IMR-90 (cell line): ENCODE measurements around the gene NME4. TPM values are rescaled to one million over a fixed set of nuclear protein-coding genes. Genes with fewer than 3 reads are reported as not detected.

Experiments used
- ATAC-seq: fragments of 200-7000 bp; cut with Tn5 transposase; 2 replicates; pipeline ENCODE4 v1.9.1; 2020; ENCODE audit warnings: low read depth, mild to moderate bottlenecking, moderate library complexity
- BruUV-seq: library from RNA; stranded (reverse); fragments of 400-500 nt; replicated peaks from 2 replicates; lab custom pipeline; 2021; lab: Mats Ljungman, UMichigan
- CTCF ChIA-PET: fragments of 300-600 bp; formaldehyde crosslinking; extraction: SDS; loops from one replicate; lab custom pipeline; 2021; ENCODE audit warnings: antibody characterized with exemption; lab: Yijun Ruan, JAX
- POLR2A ChIA-PET: fragments of 300-600 bp; sonication (Branson Sonifier 250); formaldehyde crosslinking; loops from one replicate; lab custom pipeline; 2022; ENCODE audit warnings: antibody characterized with exemption; ENCODE audit not compliant: unreplicated experiment; lab: Charles Lee
- DNase-seq: peaks from one replicate; pipeline ENCODE4 v3.0.0; 2013
- H2AFZ ChIP-seq: replicated peaks from 2 replicates; pipeline ENCODE3; 2013; ENCODE audit warnings: low read length, mild to moderate bottlenecking; ENCODE audit not compliant: poor library complexity
- H2AK5ac ChIP-seq: 2 replicates; pipeline ENCODE4 v1.6.1; 2013; ENCODE audit warnings: low read depth, low read length, inconsistent platforms
- H2AK9ac ChIP-seq: replicated peaks from 2 replicates; pipeline ENCODE3; 2013; ENCODE audit warnings: mild to moderate bottlenecking, low read depth, low read length, moderate library complexity; ENCODE audit not compliant: poor library complexity
- H2BK120ac ChIP-seq: 2 replicates; pipeline ENCODE4 v1.6.1; 2013; ENCODE audit warnings: low read depth, low read length, inconsistent platforms
- H2BK15ac ChIP-seq: 3 replicates; pipeline ENCODE4 v1.6.1; 2013; ENCODE audit warnings: low read depth, low read length, inconsistent platforms
- H2BK20ac ChIP-seq: 2 replicates; pipeline ENCODE4 v1.6.1; 2013; ENCODE audit warnings: low read depth, mild to moderate bottlenecking, inconsistent platforms, low read length, moderate library complexity
- H2BK5ac ChIP-seq: 2 replicates; pipeline ENCODE4 v1.6.1; 2013; ENCODE audit warnings: mild to moderate bottlenecking, low read depth, low read length, inconsistent platforms; ENCODE audit not compliant: poor library complexity, severe bottlenecking
- H3K14ac ChIP-seq: replicated peaks from 2 replicates; pipeline ENCODE4 v1.6.1; 2013; ENCODE audit warnings: low read depth, low read length, inconsistent platforms
- H3K18ac ChIP-seq: 2 replicates; pipeline ENCODE4 v1.6.1; 2013; ENCODE audit warnings: low read depth, low read length, control low read depth
- H3K23ac ChIP-seq: 2 replicates; pipeline ENCODE4 v1.6.1; 2013; ENCODE audit warnings: low read depth, low read length, inconsistent platforms
- H3K27ac ChIP-seq: 2 replicates; pipeline ENCODE4 v1.5.1; 2013; ENCODE audit warnings: mild to moderate bottlenecking, control low read depth, low read length; ENCODE audit not compliant: insufficient read depth
- H3K27me3 ChIP-seq: 2 replicates; pipeline ENCODE4 v1.6.1; 2013; ENCODE audit warnings: low read length; ENCODE audit not compliant: control insufficient read depth, insufficient read depth
- H3K36me3 ChIP-seq: 2 replicates; pipeline ENCODE4 v1.6.1; 2013; ENCODE audit warnings: low read length, mixed read lengths; ENCODE audit not compliant: control insufficient read depth, insufficient read depth
- H3K4ac ChIP-seq: 2 replicates; pipeline ENCODE4 v1.6.1; 2013; ENCODE audit warnings: low read depth, low read length, inconsistent platforms
- H3K4me1 ChIP-seq: 2 replicates; pipeline ENCODE4 v1.6.1; 2013; ENCODE audit warnings: low read length, mixed read lengths; ENCODE audit not compliant: control insufficient read depth, insufficient read depth
- H3K4me2 ChIP-seq: 2 replicates; pipeline ENCODE4 v1.6.1; 2013; ENCODE audit warnings: low read depth, mild to moderate bottlenecking, control low read depth, low read length, moderate library complexity
- H3K4me3 ChIP-seq: 2 replicates; pipeline ENCODE4 v1.5.1; 2013; ENCODE audit warnings: low read depth, mild to moderate bottlenecking, control low read depth, low read length, moderate library complexity; ENCODE audit not compliant: insufficient read depth
- H3K56ac ChIP-seq: 2 replicates; pipeline ENCODE4 v1.6.1; 2013; ENCODE audit warnings: low read length, inconsistent platforms; ENCODE audit not compliant: insufficient read depth; ENCODE audit errors: extremely low read depth
- H3K79me1 ChIP-seq, 2 experiments: 2 replicates each; pipeline ENCODE4 v1.6.1; 2013; ENCODE audit warnings: low read length in 2 of 2, inconsistent platforms in 1 of 2, low read depth in 1 of 2
- H3K9ac ChIP-seq: 2 replicates; pipeline ENCODE4 v1.6.1; 2013; ENCODE audit warnings: low read depth, low read length, control low read depth
- H3K9me1 ChIP-seq: 2 replicates; pipeline ENCODE4 v1.6.1; 2013; ENCODE audit warnings: low read length, inconsistent platforms; ENCODE audit not compliant: insufficient read depth
- H3K9me3 ChIP-seq: 2 replicates; pipeline ENCODE4 v1.6.1; 2013; ENCODE audit warnings: low read length; ENCODE audit not compliant: control insufficient read depth, insufficient read depth
- H4K20me1 ChIP-seq: 2 replicates; pipeline ENCODE4 v1.6.1; 2013; ENCODE audit warnings: low read length, inconsistent platforms; ENCODE audit not compliant: insufficient read depth
- H4K5ac ChIP-seq: 2 replicates; pipeline ENCODE4 v1.6.1; 2013; ENCODE audit warnings: mild to moderate bottlenecking, low read depth, low read length, control low read depth
- H4K8ac ChIP-seq, 2 experiments: 2 replicates each; pipeline ENCODE4 v1.6.1; 2013; ENCODE audit warnings: low read depth in 2 of 2, low read length in 2 of 2, control low read depth in 1 of 2, inconsistent platforms in 1 of 2
- H4K91ac ChIP-seq: 2 replicates; pipeline ENCODE4 v1.6.1; 2013; ENCODE audit warnings: low read depth, low read length, inconsistent platforms; ENCODE audit not compliant: insufficient read depth
- BHLHE40 ChIP-seq: fragments of 150-350 bp; IDR thresholded peaks from 2 replicates; pipeline ENCODE4 v1.6.1; 2016; ENCODE audit warnings: mild to moderate bottlenecking, low read depth, low read length
- CHD1 ChIP-seq: IDR thresholded peaks from 2 replicates; pipeline ENCODE4 v1.6.1; 2012; ENCODE audit warnings: low read depth, low read length, improper control_type of control experiment
- MAFK ChIP-seq: IDR thresholded peaks from 2 replicates; pipeline ENCODE4 v1.6.1; 2012; ENCODE audit warnings: low read depth, low read length, improper control_type of control experiment
- POLR2A ChIP-seq: IDR thresholded peaks from 2 replicates; pipeline ENCODE4 v1.6.1; 2012; ENCODE audit warnings: mild to moderate bottlenecking, low read depth, low read length
- RAD21 ChIP-seq: IDR thresholded peaks from 2 replicates; pipeline ENCODE4 v1.6.1; 2012; ENCODE audit warnings: low read length, improper control_type of control experiment
- RFX5 ChIP-seq: IDR thresholded peaks from 2 replicates; pipeline ENCODE4 v1.8.0; 2012; ENCODE audit warnings: low read depth, mild to moderate bottlenecking, low read length, moderate library complexity
- WGBS, 2 experiments: methylation state at CpG; one replicate each; pipeline versions ENCODE4 v1.1.5 to v1.1.7; 2013; ENCODE audit warnings: missing lambda C conversion rate in 2 of 2; ENCODE audit not compliant: insufficient read length in 1 of 2; ENCODE audit errors: extremely low coverage in 2 of 2; 5-methylcytosine and 5-hydroxymethylcytosine counted together
- dilution Hi-C: fragments of 300-500 bp; cut with HindIII; formaldehyde crosslinking; loops from one replicate; pipeline ENCODE4 v1.14.3; 2018; ENCODE audit warnings: low sequenced_read_pairs; ENCODE audit not compliant: unreplicated experiment
- in situ Hi-C: fragments of 300-500 bp; cut with MboI; formaldehyde crosslinking; loops from 3 replicates; pipeline ENCODE4 v1.14.3; 2019; ENCODE audit warnings: low sequenced_read_pairs, inconsistent platforms, mixed read lengths
- intact Hi-C: fragments of 100-400 bp; cut with micrococcal nuclease; formaldehyde crosslinking; loops from 2 replicates; pipeline ENCODE4 v1.10.0; 2022
- polyA plus RNA-seq, 3 experiments: library from polyadenylated mRNA; depleted of rRNA; stranded (reverse); fragments of >200 nt; gene quantifications; 2 replicates each; pipeline ENCODE4 v1.2.3, GENCODE V29; 2012; ENCODE audit warnings: low replicate concordance in 1 of 3
- total RNA-seq: library from RNA; depleted of rRNA; stranded (reverse); fragments of >200 nt; gene quantifications from 2 replicates; pipeline ENCODE4 v1.2.3, GENCODE V29; 2012

Gene NME4
- total and polyA plus RNA-seq, 2 of the 4 experiments (the other 2 are of a cell fraction), result 124 to 288 TPM

DNA sequence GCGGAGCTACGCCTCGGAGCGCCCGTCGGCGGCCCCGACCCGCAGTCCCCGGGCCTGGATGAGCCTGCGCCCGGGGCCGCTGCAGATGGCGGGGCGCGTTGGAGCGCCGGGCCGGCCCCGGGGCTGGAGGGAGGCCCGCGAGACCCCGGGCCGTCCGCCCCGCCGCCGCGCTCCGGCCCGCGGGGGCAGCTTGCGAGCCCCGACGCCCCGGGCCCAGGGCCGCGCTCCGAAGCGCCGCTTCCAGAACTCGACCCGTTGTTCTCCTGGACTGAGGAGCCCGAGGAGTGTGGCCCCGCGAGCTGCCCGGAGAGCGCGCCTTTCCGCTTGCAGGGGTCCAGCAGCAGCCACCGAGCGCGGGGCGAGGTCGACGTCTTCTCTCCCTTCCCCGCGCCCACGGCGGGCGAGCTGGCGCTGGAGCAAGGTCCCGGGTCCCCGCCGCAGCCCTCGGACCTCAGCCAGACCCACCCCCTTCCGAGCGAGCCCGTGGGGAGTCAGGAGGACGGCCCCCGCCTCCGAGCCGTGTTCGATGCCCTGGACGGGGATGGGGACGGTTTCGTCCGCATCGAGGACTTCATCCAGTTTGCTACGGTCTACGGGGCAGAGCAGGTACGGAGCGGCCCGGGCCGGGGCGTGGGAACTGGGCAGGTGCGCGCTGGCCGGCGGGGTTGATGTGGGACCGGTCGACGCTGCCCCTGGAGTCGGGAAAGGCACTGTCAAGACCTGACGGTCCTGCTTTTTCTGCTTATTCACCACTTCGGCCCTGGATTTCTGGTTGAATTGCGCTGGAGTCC is 29.3 kb downstream of the NME4 start:
- Histone ChIP-seq H3K27me3 (no peaks in the 10 kb centered on the region), H3K4me2 (peak overlapping the region; percentile 82), H3K23ac (peak overlapping the region; percentile 87; the same call in 1 of the 2 replicates), H2BK20ac (no peak overlapping the region), H4K20me1 (peaks cover 38% of the 10 kb centered on the region), H3K9me3 (no peaks in the 10 kb centered on the region), H4K5ac (no peak overlapping the region), H2BK15ac (no peak overlapping the region), H3K18ac (no peak overlapping the region), H3K56ac (no peak overlapping the region), H3K27ac (no peak overlapping the region; the same call in 1 of the 2 replicates), H4K91ac (no peak overlapping the region), H3K9me1 (peaks cover 18% of the 10 kb centered on the region), H3K4ac (peak overlapping the region; percentile 31; the same call in 1 of the 2 replicates), H2AFZ (peak overlapping the region; percentile 82), H2BK120ac (no peak overlapping the region), H3K14ac (no peak overlapping the region), H2BK5ac (no peak overlapping the region), H3K36me3 (peaks cover 5% of the 10 kb centered on the region), H3K4me1 (peaks cover 13% of the 10 kb centered on the region), H2AK5ac (no peak overlapping the region), H3K4me3 (peak overlapping the region; percentile 65), H4K8ac (no peak overlapping the region), H2AK9ac (peak overlapping the region; percentile 83), H3K79me1 (peaks cover 25 to 55% of the 10 kb centered on the region in 2 experiments), H3K9ac (peak overlapping the region; percentile 58)
- no TSS peak for BruUV-seq
- 0% methylated on average over 39 of the region's 97 CpGs; no CpG with 5 or more reads in 1 of the 2 experiments for WGBS, 2 experiments
- dilution Hi-C loops (no loop called here), in situ Hi-C loops (no loop called here), intact Hi-C loops (no loop called here)
- ATAC-seq (no peak; the same call in 1 of the 2 replicates), DNase-seq (no peak)
- TF ChIP-seq BHLHE40 (no peak), RFX5 (no peak), CHD1 (no peak), MAFK (no peak), POLR2A (no peak), RAD21 (no peak)
- POLR2A ChIA-PET, result no interaction called here
- CTCF ChIA-PET, result no interaction called here
